Activated CD8-positive, alpha-beta memory T cell treated with anti-CD3 and anti-CD28 coated beads for 24 hours (primary cell): Measurements from ENCODE around the gene C2orf92.
"Not testable (repeated sequence)": the region's sequence is repeated elsewhere in the genome, so short reads cannot be mapped to it uniquely, and the experiment has no call there.

Experiments
- DNase-seq: peaks from one replicate; pipeline ENCODE4 v3.0.0-alpha.2; 2020

Gene C2orf92

DNA sequence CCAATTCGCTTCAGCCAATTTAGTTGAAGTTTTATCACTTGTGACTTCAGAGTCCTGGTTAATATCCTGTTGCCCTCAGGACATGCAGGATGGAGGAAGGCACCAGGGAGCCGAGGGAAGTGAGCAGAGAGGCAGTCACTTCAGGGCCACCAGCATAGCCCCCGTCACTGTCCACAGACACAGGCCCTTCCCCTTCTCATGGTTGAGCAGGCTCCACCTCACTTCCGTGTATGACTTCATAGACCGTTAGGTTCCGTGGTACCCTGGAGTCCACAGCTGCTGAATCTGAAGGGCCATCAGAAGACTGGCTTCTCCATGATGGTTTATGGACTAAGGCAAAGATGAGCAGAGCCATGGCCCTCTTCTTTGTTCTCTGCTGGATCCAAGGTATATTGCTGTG is at the start of gene C2orf92:
Gene C2orf92 (plus strand): TSS at position 266 of the 400 bp plus-strand sequence. CDS start 76 bp downstream, at position 342.
- peak; percentile 48 for DNase-seq

DNA sequence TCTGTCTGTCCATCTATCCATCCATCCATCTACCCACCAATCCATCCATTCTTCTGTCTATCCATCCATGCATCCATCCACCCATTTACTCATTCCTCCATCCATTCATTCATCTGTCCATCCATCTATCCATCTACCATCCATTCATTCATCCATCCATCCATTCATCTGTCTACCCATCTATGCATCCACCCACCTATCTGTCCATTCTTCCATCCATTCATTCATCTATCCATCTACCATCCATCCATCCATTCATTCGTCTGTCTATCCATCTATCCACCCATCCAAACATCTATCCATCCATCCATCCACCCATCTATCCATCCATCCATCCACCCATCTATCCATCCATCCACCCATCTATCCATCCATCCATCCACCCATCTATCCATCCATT is 49.0 kb upstream of the C2orf92 start:
- not testable (repeated sequence) for DNase-seq

DNA sequence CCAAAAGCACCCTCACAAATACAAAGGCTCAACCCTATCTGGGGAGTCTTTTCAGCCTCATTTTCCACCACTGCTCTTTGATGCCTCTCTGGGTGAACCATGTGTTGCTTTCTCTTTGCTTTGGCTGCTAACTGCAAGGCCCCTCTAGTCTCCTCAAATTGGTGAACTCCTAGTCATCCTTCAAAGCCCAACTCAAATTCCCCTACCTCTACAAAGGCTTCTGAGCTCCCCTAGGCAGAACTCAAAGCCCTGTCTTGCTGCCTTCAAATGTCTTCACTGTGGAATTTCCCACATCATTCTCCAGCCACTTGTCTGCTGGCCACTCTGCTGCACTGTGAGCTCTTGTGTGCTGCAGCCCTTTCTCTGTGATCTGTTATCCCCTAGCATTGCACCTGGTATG is 46.5 kb upstream of the C2orf92 start:
- not testable (repeated sequence) for DNase-seq

DNA sequence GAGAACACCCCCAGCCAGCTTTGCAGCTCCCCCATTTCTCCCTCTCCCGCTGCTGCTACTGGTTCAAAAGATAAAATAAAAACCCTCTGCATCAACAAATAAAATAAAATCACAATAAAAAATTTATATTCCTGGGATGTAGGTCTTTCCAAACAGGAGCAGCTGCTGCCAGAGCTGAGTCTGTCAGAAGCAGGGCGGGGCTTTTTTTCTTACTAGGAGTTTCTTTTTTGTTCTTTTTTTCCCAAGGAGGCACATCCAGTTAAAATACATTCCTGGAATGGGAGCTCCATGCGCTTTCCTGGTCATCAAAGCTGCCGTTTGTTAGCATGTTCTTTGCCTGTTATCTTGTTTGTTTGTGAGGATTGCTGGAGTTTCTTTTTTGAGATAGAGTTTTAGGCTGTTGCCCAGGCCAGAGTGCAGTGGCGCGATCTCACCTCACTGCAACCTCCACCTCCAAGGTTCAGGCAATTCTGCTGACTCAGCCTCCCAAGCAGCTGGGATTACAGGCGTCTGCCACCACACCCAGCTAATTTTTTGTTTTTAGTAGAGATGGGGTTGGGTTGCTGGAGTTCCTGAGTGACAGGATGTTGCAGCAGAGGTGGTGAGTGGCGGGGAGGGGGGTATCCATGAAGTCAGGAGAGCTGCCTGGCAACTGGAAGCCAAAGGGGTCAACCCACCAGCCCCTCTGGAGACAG is 44.0 kb upstream of the C2orf92 start:
- DNase-seq, result not testable (repeated sequence)

DNA sequence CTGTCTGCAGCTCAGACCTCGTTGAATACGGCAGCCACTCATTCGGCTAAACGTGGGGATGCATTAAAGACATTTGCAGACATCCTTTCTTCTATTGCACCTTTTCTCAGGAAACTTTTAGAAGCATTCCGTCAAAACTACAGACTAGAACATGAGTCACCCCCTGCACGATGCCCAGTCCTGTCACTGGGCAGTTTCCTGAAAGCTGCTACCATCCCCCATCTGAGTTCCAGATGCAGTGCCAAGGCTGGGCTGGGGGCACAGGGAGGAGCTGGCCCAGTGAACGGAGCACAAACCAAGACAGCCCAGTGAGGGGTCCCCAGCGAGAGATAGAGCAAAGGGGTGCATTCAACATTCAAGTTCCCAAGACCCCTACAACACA is 43.5 kb upstream of the C2orf92 start:
- DNase-seq, result not testable (repeated sequence)

DNA sequence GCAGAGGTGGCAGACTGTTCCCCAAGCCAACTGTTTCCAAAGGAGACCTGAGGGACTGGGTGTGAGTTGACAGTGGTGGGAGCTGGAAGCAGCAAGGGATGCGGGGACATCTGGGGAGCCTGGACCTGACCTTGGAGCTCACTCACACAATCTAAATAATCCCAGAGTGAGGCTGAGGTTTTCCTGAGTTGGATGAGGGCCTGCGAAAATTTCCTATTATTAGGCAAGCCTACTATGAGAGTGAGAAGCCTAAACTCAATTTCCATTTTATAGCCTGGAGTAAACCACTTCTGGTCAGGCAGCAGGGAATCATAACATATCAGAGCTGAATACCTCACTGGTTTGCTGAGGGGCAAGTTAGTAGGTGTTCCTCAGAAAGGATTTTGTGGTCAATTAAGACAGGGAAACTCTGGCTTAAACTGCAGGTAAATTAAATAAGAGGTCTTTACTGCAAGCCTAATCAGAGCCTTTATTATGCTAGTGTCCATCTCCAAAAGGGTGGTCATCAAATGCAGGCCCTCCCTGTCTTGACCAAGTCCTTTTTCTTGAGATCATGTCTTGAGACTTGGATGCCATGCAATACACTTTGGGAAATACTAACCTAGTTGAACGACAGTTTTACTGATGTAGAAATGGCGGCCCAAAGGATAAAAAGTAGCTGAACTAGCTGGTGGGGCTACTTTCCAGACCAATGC is 25.3 kb upstream of the C2orf92 start:
- DNase-seq, result no peak

DNA sequence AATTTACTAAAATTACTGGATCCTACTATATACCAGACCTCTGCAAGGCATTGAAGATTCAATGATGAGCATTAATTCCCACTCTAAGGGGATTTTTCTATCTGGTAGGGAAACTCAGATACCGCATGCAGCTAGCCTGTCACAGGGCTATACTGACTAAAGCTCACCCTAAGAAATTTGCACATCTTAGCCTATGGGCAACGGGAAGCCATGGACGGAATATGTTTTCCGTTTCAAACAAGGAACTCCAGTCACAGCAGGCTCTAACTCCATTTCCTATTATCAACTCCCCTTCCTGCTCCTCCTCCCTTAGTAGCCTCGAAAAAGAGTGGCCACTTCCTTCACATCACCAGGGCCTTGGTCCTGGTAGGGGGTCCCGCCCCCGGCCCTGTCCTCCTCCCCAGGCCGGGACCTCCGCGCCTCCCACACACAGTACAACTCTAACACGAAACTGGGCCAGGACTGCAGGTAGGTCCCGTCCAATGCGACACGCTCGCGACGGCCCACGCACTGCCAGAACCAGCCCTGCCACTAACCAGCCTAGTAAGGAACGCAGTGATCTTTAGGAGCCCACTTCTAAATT is 24.3 kb upstream of the C2orf92 start:
- DNase-seq, result no peak

DNA sequence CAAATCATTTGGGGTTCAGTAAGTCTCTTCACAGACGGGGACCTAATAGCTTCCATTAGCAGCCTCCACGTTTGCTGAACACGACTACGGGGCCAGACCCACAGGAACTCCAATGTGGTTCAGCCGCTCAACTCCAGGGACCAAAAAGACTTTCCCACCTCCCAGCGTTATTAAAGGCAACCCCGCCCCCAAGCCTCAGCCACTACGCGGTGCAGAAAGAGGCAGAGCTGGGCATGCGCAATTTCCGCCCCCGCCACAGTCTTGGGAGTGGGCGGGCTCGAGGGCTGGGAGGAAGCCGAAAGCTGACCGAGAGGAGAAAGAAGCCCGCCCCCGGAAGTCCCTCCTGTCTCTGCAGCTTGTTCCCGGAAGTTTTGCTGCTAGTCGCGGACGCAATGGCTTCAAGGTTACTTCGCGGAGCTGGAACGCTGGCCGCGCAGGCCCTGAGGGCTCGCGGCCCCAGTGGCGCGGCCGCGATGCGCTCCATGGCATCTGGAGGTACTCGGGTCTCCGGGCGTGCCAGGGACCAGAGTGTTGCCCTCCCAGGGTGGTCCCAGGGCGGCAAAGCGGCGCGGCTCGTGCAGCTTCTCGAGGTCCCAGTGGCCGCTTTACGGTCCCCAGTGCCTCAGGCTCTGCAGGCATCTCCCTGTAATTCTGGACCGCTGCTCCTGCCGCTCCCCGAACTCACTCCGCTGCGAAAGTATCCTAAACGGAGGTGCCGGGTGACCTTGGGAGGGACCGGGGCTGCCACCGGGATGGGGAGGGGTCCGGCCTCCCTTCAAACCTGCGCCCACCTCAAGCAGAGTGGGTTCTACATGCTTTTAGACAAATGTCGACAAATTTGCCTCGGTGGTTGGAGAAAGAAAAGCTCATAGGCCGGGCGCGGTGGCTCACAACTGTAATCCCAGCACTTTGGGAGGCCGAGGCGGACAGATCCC is 23.6 kb upstream of the C2orf92 start, which contains the start of gene COX5B:
Gene COX5B (plus strand): TSS at position 368 of the 935 bp plus-strand sequence. CDS start 25 bp downstream, at position 393.
- peak; percentile 98 for DNase-seq

DNA sequence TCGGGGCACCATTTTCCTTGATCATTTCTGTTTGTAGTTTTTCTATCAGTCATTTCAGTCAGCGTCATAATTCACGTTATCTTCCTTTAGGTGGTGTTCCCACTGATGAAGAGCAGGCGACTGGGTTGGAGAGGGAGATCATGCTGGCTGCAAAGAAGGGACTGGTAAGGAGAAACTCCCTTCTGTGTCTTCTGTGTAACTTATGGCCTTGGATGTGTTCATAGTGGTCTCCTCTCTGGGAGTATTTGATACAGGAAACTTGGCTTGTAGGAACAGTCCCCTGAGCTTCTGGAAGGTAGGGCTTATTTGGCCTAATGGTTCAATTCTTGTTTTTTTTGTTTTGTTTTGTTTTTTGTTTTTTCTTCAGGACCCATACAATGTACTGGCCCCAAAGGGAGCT is 22.5 kb upstream of the C2orf92 start:
- DNase-seq, result no peak

DNA sequence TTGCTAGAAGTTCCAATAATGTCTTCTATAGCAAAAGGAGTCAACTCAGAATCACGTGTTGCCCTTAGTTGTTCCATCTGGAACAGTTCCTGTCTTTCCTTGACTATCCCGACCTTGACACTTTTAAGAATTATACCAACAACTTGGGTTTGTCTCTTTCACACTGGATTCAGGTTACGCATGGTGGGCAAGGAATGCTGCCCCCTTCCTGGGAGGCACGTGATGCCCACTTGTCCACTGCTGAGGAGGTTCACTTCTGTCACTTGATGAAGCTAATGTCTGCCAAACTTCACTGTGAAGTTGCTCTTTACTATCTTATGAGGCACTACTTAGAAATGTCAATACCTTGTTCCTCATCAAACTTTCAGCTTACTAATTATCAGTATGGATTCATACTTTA is 18.4 kb upstream of the C2orf92 start:
- no peak for DNase-seq

DNA sequence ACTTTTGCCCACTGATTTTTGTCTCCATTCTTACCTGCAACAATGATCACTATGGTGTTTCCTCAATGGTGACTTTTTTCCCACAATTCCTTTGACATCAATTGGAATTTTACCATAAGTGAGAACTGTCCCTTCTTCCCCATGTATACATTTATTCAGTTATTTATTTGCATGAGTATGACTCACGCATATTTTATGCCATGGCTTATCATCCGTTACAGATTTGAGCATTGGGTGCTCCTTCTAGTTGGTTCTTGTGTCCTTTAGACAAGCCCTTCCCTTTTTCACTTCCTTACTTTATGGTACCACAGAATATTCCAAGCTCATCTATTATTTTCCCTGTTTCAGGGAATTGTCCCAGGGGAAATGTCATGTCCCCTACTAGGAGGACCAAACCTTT is 16.0 kb upstream of the C2orf92 start:
- no peak for DNase-seq

DNA sequence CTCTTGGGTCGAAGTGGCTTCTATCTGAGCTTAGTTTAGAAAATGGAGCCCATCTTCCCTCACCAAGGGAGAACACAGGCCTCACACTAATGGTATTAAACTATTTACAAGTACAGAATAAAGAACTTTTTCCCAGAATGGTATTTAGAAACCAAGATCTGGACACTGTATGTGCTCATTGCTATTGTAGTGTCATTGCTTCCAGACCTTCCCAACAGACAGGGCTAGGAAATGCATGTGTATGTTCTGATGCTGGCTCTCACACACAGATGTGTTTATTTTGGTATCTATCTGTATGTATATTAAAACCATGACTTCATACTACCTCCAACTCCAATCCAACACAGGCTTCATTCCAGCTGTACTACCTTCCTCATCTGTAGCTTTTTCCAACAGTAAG is 15.6 kb upstream of the C2orf92 start:
- no peak for DNase-seq

DNA sequence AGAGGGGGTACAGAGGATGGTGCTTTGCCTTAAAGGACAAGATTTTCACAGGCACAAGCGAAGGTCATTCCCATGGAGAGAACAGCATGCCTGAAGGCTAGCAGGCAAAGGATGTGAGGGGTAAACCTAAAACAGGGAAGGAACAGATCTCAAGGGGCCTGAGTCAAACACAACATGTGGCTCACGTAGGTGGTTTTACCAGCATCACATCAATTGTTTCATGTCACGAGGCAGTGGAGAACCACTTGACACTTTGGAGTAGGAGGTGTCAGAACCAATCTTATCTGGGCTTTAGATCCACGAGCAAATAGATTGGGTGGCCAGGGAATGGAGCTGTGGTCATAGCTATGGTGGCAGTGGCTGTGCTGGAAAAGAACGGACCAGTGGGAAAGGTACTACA is 15.2 kb upstream of the C2orf92 start:
- DNase-seq, result no peak

DNA sequence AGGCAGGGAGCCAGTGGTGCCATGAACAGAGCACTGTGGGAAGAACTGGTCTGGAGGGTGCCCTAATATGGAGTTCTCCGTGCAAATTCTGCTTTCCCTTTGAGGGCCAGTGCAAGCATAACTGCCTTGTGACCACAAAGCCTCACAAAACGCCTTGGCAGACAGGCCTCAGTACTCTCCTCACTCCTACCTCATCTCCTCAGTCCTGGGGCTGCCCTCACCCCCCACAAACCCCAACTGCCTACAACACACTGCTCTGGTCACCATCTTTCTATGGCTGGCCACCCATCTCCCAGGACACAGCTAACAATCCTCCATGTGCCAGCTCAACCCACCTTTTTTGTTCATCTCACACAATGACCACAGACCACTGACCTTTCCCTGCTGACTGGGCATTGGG is 14.7 kb upstream of the C2orf92 start:
- no peak for DNase-seq

DNA sequence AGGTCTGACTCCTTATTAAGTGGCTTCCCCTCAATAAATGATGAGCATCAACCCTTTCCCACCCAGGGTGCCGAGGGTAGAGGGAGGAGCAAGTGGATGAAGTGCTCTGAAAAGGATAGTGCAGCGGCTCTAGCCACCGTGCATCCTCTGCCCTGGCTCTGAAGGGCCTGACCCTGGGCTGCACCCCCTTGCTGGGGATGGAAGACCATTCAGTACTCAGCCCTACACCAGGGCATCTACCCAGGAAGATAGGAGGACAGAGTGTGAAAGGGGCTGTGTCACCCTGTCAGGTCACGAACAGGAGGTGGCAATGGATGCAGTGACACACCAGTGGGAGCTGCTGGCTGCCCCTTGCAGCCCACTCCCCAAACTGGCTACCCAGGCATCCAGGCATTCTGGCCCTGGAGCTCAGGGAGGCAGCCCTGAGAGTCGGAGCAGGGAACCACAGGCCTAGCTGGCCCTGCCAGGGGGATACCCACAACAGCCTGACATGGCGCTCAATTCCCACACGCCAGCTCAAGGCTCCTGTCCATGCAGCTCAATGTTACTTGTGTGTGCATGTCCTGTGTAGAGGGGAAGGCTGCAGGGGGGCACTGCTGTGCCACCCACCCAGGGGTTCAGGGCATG is 13.3 kb upstream of the C2orf92 start:
- no peak for DNase-seq

DNA sequence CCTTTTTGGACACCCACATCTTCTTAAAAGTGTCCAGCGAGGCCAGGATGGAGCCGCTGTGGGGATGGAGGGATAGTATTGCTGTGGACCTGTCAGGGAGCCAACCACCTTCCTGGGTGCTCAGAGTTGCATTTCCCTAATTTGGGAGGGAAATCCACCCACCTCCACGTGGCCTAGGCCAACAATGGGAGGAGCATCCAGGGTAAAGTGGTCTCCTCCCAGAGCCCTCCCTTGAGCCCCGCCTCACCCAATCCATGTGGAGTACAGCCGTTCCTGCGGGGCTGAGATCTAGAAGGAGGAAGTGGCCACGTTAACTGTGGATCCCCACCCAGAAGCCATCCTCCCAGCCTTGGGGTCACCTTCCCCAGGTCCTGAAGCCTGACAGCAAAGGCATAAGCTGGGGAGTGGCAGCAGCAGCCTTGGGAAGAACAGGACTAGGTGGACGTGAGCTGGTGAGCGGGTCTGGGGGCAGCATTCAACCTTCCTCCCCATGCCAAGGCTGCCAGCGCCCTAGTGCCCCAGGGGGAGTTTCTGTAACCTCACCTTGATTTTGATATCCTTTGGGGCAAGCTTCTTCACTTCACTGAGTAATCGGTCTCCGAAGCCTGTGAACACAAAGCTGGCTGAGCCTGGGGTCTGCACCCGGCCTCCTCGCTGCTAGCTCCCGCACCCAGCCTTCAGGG is 12.5 kb upstream of the C2orf92 start:
- DNase-seq, result no peak

DNA sequence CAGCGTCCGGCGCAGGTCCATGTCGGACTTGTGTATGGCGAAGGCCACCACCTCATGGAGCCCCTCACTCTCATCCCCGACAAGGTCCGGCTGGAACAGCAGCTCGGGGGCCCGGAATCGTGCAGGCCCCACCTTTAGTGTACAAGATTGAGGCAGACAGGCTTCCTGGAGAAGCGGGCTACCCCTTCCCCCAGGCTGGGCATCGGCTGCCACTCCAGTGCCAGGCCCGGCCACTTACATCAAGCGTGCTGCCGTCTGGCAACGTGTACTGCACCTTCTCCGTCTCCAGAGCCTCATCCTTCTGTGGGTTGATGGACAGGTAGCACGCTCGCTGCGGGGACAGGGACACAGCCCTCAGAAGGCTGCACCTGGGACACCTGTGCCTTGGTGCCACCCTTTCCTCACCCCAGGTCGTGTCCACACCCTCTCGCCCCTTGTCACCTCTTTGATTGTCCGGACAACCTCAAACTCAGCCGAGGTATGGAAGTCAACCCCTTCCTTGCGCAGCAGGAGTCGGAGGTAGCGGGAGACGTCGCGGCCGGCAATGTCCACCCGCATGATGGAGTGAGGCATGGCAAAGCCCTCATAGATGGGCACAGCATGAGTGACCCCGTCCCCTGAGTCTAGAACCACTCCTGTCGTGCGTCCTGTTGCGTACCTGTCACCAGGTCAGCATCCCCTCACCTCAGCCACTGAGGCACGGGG is 11.4 kb upstream of the C2orf92 start:
- no peak for DNase-seq

DNA sequence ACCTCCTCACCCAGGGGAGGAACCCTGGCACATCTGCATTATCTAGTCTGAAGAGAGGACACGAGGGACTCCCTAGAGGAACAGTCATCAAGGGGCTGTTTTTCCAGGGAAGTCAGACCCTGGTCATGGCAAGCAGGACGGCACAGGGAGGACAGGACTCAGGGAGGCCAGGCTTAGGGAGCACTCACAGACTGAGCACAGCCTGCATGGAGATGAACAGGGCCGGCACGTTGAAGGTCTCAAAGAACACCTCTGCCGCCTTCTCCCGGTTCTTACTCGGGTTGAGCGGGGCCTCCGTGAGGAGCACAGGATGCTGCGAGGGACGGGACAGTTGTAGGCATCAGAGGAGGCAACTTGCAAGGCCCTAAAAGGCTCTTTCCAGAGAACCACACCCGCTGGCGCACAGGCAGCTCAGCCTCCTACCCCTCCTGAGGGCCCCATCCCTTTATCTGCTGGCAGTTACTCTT is 10.8 kb upstream of the C2orf92 start:
- DNase-seq, result no peak

DNA sequence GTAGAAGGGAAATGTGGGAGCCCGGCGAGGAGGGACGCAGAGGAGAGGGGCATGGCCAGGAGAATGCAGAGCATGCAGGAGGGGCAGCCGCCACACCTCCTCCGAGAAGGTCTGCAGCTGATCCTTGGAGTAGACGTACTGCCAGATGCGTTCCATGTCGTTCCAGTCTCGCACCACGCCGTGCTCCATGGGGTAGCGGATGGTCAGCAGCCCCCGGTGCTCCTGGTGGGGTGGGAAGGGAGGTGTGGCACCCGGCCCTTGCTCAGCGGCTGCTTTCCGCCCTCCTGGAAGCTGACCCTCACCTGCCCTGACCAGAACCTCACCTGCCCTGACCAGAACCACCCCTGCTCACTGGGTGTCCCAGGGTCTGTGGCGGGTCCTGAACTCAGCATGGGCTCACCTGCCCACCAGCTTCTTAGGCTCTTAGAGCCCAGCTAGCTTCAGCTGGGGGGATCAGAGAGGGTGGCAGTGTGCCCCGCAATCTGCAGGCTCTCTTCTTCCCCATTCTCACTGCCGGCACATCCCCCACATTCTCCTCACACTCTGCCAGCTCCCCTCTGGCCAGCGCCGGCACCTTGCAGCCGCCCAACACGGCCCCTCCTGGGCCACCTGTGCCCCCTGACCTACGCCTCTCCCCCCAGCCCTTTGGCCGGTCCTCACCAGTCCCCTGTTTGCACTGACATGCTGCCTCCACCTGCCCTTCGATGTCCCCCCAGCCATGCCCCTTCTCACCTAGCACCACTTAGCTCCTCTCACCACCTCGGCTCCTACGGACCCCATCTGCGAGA is 10.1 kb upstream of the C2orf92 start:
- DNase-seq, result no peak

DNA sequence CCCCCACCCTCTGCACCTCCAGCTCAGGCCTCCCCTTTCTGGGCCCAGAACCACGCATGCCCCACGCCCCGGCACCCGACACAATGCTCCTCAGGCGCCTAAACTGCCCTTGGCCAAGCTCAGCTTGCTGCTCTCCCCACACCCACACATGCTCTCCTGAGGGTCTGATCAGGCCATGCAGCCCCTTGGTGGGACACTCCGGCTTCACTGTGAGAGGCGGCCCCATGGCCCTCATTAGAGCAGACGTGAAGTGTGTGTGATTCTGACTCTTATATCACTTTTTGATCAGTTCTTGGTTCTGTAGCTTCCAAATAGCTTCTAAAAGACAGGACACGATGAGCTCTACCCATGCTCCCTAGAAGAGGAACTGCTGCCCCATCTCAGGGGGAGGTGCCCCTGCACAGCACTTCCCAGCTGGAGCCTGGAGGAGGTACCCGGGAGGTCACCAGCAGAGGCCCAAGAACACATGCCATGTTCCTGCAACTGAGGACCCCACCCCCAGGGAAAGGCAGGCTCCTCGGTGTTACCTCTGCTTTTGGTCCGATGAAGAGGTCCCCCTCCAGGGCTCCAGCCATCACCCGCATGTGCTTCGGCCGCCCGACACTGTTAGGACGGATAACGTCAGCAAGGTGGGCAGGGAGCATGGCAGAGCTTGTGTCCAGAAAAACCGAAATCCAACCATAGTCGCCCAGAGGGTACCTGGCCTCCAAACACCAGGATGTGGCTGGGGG is 9.3 kb upstream of the C2orf92 start:
- DNase-seq, result no peak
